Activated CD4-positive, alpha-beta T cell treated with anti-CD3 and anti-CD28 coated beads, Interleukin-2, amount 50 U/mL, for 48 hours (primary cell): Measurements from ENCODE around the gene SLC6A6.
"Not testable (repeated sequence)": the region's sequence is repeated elsewhere in the genome, so short reads cannot be mapped to it uniquely, and the experiment has no call there.

Experiments
- DNase-seq, 2 experiments: peaks; one replicate each; pipeline ENCODE4 v3.0.0-alpha.2; 2020

SLC6A6 gene

DNA sequence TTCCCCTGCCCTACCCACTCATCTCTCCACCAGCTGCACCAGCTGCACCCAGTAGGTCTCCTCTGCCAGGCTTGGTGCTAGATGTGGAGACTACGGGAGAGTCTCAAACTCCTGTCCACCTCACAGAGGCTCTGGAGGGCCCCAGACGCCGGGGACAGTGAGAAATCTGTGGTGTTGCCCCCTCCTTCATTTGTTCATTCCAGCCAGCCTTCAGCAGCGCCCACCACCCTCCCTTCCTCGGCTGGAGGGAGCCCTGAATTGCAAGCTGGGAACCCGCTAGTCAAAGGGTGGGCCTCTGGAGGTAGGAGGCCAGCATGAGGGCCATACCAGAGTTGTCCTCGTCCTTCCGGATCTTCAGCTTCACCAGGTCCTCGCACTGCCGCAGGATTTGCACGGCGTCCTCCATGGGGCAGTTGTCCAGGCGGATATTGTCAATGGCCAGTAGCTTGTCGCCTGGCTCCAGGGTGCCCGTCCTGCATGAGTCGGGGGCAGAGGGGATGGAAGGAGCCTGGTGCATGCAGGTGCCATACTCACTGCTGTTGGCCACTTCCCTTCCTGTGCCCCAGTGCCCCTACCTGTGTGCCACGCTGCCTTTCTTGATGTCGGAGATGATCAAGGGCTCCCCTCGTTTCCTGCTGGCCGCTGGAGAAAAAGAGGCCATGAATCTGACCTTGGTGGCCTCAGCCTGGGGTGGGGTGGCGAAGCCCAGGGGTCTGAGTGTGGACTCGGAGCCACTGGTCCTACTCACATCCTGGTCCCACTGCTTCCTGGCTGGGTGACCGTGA, 108.6 kb downstream of the SLC6A6 start:
- DNase-seq, result no peak

GRCh38 chr3:14511623-14512280, 109.3 kb downstream of the SLC6A6 start:
- no peak for DNase-seq

- no peak for DNase-seq
These were observed 110.0 kb downstream of the SLC6A6 start for GRCh38 chr3:14512281-14512941.

GRCh38 chr3:14512942-14513327, 110.5 kb downstream of the SLC6A6 start:
- DNase-seq, result no peak

DNA sequence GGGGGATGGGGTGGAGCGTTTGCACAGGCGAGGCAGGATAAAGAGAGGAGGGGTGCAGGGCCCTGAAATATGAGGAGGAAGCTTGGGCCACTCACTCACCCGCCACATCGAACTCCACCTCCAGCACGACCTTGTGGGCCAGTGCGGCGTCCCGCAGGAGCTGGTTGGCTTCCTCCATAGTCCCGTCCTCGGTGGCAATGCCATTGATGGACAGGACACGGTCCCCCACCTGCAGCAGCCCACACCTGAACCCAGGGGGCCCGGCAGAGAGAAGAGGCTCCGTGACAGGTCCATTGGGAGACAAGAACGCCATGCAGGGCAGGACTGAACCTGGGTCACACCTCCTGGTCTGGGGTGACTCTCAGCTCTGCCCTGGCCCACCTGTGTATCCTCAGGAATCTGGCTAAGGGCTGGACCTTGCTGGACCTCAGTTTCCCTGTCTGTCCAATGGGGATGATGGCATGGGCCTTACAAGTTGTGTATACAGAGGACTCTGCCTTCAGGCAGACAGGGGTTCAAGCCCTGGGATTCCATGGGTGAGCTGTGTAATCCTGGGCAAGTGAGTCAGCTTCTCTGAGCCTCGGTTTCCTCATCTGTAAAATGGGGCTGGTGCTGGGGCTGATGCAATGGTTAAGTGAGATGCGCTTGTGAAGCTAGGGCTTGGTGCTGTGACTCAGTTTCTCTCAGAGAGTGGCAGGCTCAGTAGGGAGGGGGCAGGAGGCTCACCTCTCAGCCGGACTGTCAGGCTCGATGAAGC, 111.3 kb downstream of the SLC6A6 start:
- DNase-seq, result no peak

GRCh38 chr3:14514323-14514720, 111.9 kb downstream of the SLC6A6 start:
- DNase-seq, result no peak

GRCh38 chr3:14515526-14515925, 113.1 kb downstream of the SLC6A6 start:
- DNase-seq, result not testable (repeated sequence)

DNA sequence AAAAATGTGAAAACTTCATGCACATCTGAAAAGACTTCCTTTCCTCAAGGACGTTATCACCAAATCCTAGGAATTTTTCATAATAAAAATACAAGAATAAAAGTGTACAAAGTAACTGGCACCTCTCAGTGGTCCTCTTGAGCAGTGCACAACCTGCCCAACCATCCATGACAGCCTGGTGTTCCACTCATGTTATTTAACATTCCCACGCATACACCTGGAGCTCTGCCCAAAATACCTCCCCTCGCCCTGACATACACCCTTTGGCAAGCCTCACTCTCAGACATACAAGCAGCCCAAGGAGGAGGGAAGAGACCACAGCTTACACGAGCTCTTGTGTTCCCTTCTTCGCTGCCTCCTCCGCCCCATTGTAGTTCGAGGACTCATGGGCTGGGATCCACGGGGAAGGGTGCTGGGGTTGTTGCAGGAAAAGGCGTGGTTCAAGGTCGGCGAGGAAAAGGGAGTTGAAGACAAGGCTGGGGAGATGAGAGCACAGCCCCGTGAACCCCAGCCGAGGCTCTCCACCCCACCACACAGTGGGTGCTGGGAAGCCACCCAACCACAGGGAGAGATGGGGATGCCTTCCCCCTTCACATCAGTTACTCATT, 114.4 kb downstream of the SLC6A6 start:
- DNase-seq, result no peak

- DNase-seq, result no peak
These were observed 115.4 kb downstream of the SLC6A6 start for GRCh38 chr3:14517601-14518431.

DNA sequence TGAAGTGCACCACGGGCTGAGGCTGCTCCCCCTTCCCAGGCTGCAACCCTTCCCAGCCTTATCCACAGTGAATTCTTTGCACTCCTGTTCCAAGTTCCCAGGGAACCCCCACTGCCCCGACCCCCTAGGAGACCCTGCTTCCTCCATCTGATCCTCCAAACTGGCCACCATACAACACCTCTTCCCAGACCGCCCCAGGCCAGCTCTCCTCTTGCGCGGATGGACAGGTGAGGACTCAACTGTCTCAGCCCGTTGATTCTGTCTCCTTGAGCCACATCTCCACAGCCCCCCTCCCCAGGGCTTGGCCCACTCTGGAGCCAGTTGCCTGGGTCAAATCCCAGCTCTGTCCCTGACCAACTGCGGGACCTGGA, 116.0 kb downstream of the SLC6A6 start:
- no peak for DNase-seq

GRCh38 chr3:14518893-14519292, 116.5 kb downstream of the SLC6A6 start:
- DNase-seq, result no peak

DNA sequence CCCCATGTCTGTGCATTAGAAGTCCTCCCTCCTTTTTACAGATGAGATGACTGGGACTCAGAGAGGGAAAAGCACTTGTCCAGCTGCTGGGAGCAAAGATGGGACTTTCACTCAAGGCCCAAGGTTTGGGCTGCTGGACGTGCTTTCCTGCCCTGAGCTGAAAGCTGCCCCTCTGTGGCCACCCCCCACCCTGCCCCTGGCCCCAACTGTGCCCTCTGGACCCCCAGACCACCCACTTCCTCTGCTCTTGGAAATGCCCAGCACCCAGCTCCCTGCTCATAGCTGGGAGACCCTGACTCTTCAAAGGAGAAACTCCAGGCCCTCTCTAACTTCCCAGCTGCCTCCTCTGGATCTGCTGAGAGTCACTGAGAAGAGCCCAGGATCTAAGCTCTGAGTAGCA, 117.0 kb downstream of the SLC6A6 start:
- no peak for DNase-seq

GRCh38 chr3:14520149-14520548, 117.7 kb downstream of the SLC6A6 start:
- DNase-seq, result no peak

GRCh38 chr3:14520967-14521366, 118.6 kb downstream of the SLC6A6 start:
- no peak for DNase-seq

DNA sequence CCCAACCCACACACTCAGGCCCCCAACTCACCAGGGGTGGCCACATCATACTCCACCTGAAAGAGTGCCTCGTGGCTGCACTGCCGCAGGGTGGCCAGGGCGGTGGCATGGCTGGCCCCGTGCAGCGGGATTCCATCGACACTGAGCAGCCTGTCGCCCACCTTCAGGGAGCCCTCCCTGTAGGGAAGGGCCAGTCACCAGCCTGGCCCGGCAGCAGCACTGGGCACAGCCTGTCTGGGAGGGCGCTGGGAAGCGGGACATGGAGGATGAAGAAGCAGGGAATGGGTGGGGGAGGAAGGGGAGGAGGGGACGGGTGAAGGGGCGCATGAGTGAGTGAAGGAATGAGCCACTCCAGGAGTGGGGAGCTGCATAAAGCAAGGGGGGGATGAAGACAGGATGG, 119.2 kb downstream of the SLC6A6 start:
- DNase-seq, result no peak

DNA sequence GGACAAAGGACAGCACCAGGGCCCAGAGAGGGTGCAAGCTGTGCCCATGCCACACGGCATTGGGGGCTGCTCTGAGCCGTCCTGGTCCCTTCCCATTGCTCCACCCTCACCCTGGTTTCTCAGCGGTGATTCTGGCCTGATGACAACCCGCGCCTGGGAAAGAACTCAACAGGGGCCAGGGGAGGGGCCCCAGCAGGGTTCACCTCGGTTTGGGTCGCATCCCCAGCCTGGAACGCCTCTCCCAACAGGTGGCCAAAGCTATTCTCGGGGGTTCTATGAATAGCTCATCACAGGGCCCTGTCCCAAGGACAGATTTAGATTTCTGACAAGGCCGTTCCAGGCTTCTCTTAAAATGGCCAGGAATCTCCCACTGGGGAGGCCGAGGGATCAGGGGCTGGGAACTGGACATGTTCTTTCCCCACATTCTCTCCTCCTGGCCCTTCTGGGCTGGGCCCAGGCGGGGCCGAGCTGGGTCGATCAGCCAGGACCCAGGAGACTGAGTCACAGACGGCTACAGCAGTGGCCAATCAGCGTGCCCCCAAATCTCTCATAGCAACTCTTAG, 119.8 kb downstream of the SLC6A6 start:
- DNase-seq, result no peak

DNA sequence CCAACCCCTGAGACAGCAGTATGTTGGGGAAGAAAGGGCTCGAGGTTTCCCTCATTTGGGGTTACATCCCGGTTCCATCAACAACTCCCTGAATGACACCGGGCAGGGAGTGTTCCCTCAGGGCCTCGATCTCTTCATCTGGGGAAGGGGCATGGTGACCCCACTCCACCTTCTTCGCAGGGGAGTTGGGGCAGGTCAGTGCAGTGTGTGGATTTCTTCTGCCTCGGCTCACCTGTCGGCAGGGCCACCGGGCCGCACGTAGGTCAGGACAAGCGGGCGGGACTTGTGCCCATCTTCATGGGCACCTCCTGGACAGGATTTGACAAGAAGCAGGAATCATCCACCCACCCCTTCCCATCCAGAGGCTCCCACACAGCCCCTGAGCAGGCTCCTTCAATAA, 120.4 kb downstream of the SLC6A6 start:
- no peak for DNase-seq

- DNase-seq, result no peak
These were observed 121.4 kb downstream of the SLC6A6 start for GRCh38 chr3:14523792-14524191.

GRCh38 chr3:14524311-14524711, 121.9 kb downstream of the SLC6A6 start:
- no peak for DNase-seq

DNA sequence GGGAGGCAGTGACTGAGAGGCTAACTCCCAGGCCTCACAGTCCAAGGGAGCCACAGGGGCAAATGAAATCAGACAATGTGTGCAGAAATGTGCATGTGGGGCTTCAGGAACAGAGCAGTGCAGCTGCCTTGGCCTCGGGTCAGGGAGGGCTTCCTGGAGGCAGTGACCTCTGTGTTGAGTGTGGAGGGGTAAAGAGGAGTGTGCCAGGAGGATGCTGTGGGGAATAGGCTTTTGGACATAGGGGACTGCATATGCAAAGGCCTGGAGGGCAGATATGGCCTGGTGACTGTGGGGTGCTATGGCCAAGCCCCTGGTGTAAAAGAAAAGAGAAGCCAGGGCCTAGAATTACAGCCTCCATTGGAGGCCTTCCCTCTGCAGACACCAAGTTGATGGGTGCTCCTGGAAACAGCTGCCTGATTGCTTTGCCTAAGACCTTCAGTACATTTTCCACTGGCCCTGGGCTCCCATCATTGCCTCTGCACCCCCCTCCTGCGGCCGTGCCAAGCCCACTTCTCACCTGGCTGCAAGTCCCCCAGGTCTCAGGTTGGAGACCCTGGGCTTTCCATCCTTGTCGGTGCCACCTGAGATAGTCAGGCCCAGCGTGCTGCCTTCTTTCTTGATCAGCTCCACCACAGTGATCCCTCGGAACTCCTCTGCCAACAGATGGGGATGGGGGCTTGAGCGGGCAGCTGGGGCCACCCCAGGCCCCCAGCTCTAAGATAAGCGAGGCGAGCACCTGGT, 122.7 kb downstream of the SLC6A6 start:
- DNase-seq, result no peak
